Neuron (in vitro differentiated cells): Measurements from ENCODE around the gene C11orf24.

Source experiments
- H2AFZ ChIP-seq: one replicate; pipeline ENCODE4 v1.6.1; 2013; ENCODE audit warnings: low read depth, mild to moderate bottlenecking, inconsistent platforms, low read length, moderate library complexity
- H3K27me3 ChIP-seq: one replicate; pipeline ENCODE4 v1.6.1; 2013; ENCODE audit warnings: low read length; ENCODE audit not compliant: insufficient read depth
- H3K36me3 ChIP-seq: one replicate; pipeline ENCODE4 v1.6.1; 2013; ENCODE audit warnings: low read length; ENCODE audit not compliant: insufficient read depth
- H3K4me1 ChIP-seq: one replicate; pipeline ENCODE4 v1.6.1; 2013; ENCODE audit warnings: low read length; ENCODE audit not compliant: insufficient read depth
- H3K4me3 ChIP-seq: 2 replicates; pipeline ENCODE4 v1.5.1; 2013; ENCODE audit warnings: mild to moderate bottlenecking, low read length, moderate library complexity
- H3K9me3 ChIP-seq: one replicate; pipeline ENCODE4 v1.6.1; 2013; ENCODE audit warnings: low read length

The C11orf24 gene

GRCh38 chr11:68271781-68272608, at the start of gene C11orf24:
Gene C11orf24, minus strand, starts transcription at chr11:68271973. Its CDS starts 8,206 bp downstream, at chr11:68263767.
- Histone ChIP-seq H3K36me3 (peaks cover 11% of the 10 kb centered on the region), H3K27me3 (no peaks in the 10 kb centered on the region), H3K4me3 (peak within 1 kb of the TSS; percentile 68), H3K9me3 (no peaks in the 10 kb centered on the region), H2AFZ (peak within 1 kb of the TSS; percentile 83), H3K4me1 (peaks cover 14% of the 10 kb centered on the region)

DNA sequence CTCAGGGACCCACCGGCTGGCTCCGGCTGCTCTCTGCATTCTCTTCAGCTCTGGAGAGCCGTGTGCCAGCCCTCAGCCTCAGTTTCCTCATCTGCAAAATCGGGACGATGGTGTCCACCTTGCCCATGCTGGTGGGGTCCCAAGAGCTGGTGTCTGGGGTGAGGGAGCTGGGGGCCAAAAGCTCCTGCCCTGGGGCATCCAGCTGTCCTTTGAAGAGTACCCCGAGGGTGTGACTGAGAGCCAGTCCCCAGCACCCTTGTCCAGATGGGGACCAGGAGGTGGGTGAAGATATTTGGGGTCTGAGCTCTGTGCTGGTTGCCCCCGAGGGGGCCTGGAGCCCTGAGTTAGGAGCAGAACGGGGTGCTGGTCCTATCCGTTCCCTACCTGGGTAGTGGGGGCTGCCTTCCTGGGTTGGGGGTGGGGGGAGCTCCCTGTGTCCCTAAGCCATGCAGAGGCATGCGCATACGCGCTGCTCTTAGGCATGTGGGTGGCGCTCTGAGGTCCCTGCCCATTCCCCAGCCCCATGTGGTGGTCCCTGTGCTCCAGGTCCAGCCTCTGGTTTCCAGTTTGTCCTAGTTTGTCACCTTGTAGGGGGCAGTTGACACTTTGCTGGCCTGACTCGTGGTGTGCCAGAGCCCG, 45.5 kb upstream of the C11orf24 start:
- no peaks in the 10 kb centered on the region for H3K27me3 ChIP-seq
- H3K36me3 ChIP-seq, result no peaks in the 10 kb centered on the region
- H2AFZ ChIP-seq, result no peak overlapping the region
- H3K4me3 ChIP-seq, result no peak overlapping the region
- peaks cover 20% of the 10 kb centered on the region for H3K4me1 ChIP-seq
- H3K9me3 ChIP-seq, result peaks cover 4% of the 10 kb centered on the region

DNA sequence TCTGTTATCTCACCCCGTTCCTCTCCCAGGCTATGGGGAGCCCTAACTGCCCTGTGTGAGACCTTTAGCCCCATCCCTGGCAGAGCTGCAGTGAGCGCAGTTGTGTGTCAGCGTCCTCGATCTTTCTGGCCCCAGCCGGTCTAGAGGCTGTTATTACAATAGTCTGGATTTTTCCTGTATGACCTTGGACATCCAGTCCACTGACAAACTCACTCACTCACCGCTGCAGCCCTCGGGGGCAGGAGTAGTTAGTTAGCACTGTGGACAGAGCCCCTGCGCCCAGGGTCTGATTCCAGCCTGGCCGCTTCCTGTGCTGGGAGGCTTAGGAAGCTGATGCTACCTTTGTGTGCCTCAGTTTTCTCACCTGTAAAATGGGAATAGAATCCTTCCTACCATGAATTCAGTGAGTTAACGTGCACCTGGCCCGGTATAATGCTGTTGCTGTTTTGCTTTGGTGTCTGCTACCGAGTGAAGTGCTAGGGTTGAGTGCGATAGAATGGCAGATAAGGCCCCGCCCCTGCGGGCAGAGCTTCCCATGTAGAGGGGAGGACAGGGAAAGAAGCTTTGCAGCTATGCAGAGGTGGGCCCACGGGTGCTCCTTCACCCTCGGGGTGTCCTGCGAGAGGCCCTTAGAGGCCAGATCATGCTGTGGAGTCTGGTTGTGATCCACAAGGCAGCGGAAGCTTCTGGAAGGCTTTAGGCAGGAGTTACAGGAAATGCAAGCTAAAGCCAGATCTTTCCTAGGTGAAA, 43.6 kb upstream of the C11orf24 start:
- Histone ChIP-seq H3K9me3 (no peaks in the 10 kb centered on the region), H3K4me1 (peaks cover 20% of the 10 kb centered on the region), H2AFZ (no peak overlapping the region), H3K27me3 (peaks cover 2% of the 10 kb centered on the region), H3K36me3 (no peaks in the 10 kb centered on the region), H3K4me3 (peak overlapping the region; percentile 90)

DNA sequence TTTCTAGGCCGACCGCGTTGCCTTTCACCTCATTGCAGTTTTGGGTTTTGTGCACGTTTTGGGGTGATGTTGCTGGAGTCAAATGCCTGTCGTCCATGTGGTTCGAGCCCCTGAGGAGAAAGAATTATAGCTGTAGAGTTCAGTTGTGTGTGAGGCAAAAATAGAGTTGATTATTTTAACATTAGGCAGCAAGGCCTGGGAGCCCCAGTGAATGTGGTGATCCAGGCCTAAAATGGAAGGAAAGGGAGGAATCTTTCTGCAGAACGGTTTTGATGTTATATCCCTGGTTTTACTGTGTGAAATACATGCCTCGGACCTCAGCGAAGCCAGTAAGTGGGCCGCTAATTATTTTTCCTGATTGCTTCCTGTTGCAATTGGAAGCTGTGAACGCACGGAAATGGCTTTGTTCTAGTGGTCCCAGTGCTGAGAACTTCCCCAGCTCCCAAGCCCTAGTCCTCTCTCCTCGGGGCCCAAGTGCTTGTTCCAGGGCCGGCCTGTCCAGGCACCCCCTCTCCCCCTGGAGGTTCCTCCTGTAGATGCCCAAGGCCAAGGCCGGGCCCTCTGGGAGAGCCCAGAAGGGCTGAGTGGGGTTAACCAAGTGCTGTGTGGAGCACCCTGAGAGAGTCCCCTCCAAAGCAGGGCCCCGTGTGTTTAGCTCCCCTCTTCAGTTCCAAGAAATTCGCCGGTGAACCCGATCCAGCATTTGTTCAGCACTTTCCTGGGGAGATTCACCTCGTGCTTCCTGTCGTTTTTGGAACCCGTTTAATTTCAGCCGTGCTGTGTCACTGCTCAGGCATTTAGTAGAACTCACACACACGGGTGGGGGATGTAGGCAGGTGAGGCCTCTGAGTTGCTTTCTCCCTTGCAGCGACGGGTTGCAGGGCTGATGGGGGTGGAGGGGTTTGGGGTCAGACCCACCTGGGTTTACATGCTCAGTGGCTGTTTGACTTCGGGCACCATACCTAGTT, 42.7 kb upstream of the C11orf24 start:
- Histone ChIP-seq H2AFZ (peak overlapping the region; percentile 37), H3K4me3 (peak overlapping the region; percentile 90), H3K4me1 (peaks cover 20% of the 10 kb centered on the region), H3K9me3 (no peaks in the 10 kb centered on the region), H3K27me3 (peaks cover 2% of the 10 kb centered on the region), H3K36me3 (no peaks in the 10 kb centered on the region)

- Histone ChIP-seq H3K4me1 (peaks cover 20% of the 10 kb centered on the region), H2AFZ (peak overlapping the region; percentile 37), H3K36me3 (no peaks in the 10 kb centered on the region), H3K27me3 (peaks cover 2% of the 10 kb centered on the region), H3K4me3 (peak overlapping the region; percentile 90), H3K9me3 (no peaks in the 10 kb centered on the region)
These were observed 41.9 kb upstream of the C11orf24 start for GRCh38 chr11:68313574-68314202.

GRCh38 chr11:68312780-68313573, 41.2 kb upstream of the C11orf24 start:
- Histone ChIP-seq H2AFZ (peak overlapping the region; percentile 37), H3K4me3 (peak overlapping the region; percentile 90), H3K9me3 (no peaks in the 10 kb centered on the region), H3K4me1 (peaks cover 20% of the 10 kb centered on the region), H3K27me3 (peaks cover 2% of the 10 kb centered on the region), H3K36me3 (no peaks in the 10 kb centered on the region)

DNA sequence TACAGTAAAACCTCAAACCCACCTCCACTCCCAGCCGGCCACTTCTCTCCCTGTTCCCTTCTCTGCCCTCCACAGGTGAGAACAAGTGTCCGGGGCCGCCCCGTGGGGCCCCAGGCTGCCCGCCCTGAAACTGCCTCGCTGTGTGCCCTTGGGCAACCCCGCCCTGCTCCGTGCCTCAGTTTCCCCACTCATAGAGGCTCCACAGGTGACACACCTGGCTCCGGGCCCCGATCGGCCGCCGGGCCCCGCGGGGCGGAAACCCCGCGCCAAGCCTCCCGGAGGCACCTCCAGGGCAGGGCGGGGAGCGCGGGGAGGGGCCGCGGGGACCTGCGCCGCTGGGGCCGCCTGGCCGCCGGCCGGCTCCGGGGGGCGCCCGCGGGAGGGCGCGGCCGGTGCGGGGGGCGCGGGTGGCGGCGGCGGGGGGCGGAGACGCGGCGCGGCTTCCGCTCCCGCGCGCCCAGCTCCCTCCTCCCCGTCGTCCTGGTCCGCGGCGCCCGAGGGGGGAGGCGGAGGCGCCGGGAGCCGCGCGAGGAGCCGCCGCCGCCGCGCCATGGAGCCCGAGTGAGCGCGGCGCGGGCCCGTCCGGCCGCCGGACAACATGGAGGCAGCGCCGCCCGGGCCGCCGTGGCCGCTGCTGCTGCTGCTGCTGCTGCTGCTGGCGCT, 40.5 kb upstream of the C11orf24 start, which contains the start of gene LRP5:
TSS of gene LRP5 (plus strand) at position 475 of the 663 bp plus-strand sequence. CDS start at position 599, 124 bp downstream.
- H3K36me3 ChIP-seq, result no peaks in the 10 kb centered on the region
- peaks cover 20% of the 10 kb centered on the region for H3K4me1 ChIP-seq
- H3K4me3 ChIP-seq, result peak within 1 kb of the TSS; percentile 90
- peaks cover 2% of the 10 kb centered on the region for H3K27me3 ChIP-seq
- no peaks in the 10 kb centered on the region for H3K9me3 ChIP-seq
- peak within 1 kb of the TSS; percentile 37 for H2AFZ ChIP-seq

- peak overlapping the region; percentile 36 for H3K4me3 ChIP-seq
These were observed 39.7 kb upstream of the C11orf24 start for GRCh38 chr11:68311160-68312116.

GRCh38 chr11:68309621-68310185, 37.9 kb upstream of the C11orf24 start:
- Histone ChIP-seq H3K27me3 (peaks cover 2% of the 10 kb centered on the region), H3K9me3 (no peaks in the 10 kb centered on the region), H2AFZ (no peak overlapping the region), H3K4me3 (no peak overlapping the region), H3K4me1 (peaks cover 10% of the 10 kb centered on the region), H3K36me3 (no peaks in the 10 kb centered on the region)

More at GRCh38 chr11:68311160-68312116, 39.7 kb upstream of the C11orf24 start:
- no peaks in the 10 kb centered on the region for H3K36me3 ChIP-seq
- H3K4me1 ChIP-seq, result peaks cover 20% of the 10 kb centered on the region
- no peak overlapping the region for H2AFZ ChIP-seq
- peaks cover 2% of the 10 kb centered on the region for H3K27me3 ChIP-seq
- no peaks in the 10 kb centered on the region for H3K9me3 ChIP-seq

- no peaks in the 10 kb centered on the region for H3K36me3 ChIP-seq
- H2AFZ ChIP-seq, result no peak overlapping the region
- H3K9me3 ChIP-seq, result peaks cover 5% of the 10 kb centered on the region
- H3K27me3 ChIP-seq, result peaks cover 2% of the 10 kb centered on the region
- no peak overlapping the region for H3K4me3 ChIP-seq
- H3K4me1 ChIP-seq, result no peaks in the 10 kb centered on the region
These were observed 36.3 kb upstream of the C11orf24 start for GRCh38 chr11:68308068-68308467.
